Measurements from ENCODE around the gene DBNL.

Gene DBNL

GRCh38 chr7:44073664-44074348 lies 29.3 kb downstream of the DBNL start:
- no peaks in the 10 kb centered on the region for H3K36me3 ChIP-seq (ENCODE audit: low read length)
- H3K9ac ChIP-seq (ENCODE audit: low read length): no peak overlapping the region

GRCh38 chr7:44074349-44074695 lies 29.8 kb downstream of the DBNL start:
- Histone ChIP-seq H3K9me2 (replicated peaks; ENCODE audit: insufficient read depth, low read length) (no peaks in the 10 kb centered on the region), H3K9me3 (ENCODE audit: insufficient read depth, low read length) (no peaks in the 10 kb centered on the region), H3K27ac (ENCODE audit: low read depth, low read length) (no peak overlapping the region), H4K20me1 (ENCODE audit: low read depth, low read length) (peaks cover 4% of the 10 kb centered on the region; the same call in 1 of the 2 replicates), H3K79me2 (ENCODE audit: insufficient read depth, low read length) (no peaks in the 10 kb centered on the region), H3K9ac (ENCODE audit: low read length) (no peak overlapping the region), H3F3A (ENCODE audit: insufficient read depth) (0 out of 2 replicates have a peak, but pooled peaks cover 4% of the 10 kb centered on the region), H3K27me3 (ENCODE audit: low read length) (no peaks in the 10 kb centered on the region), H3K36me3 (ENCODE audit: low read length) (no peaks in the 10 kb centered on the region), H3K4me3 (ENCODE audit: insufficient read depth, low read length, poor library complexity, severe bottlenecking) (no peak overlapping the region), H2AFZ (ENCODE audit: low read depth, low read length, severe bottlenecking) (no peak overlapping the region), H3K4me2 (ENCODE audit: low read depth, low read length, poor library complexity, severe bottlenecking) (no peak overlapping the region)
- TF ChIP-seq EZH2phosphoT487 (conservative IDR thresholded peaks at IDR 0.05; ENCODE audit: low read length): no peak
- TF ChIP-seq CTCF (IDR thresholded peaks at IDR 0.05; ENCODE audit: insufficient read depth, low read length, poor library complexity, severe bottlenecking): no peak

More at GRCh38 chr7:44073664-44074348, 29.3 kb downstream of the DBNL start:
- Histone ChIP-seq H3K27me3 (ENCODE audit: low read length) (no peaks in the 10 kb centered on the region), H3K4me2 (ENCODE audit: low read depth, low read length, poor library complexity, severe bottlenecking) (no peak overlapping the region), H3K9me2 (replicated peaks; ENCODE audit: insufficient read depth, low read length) (no peaks in the 10 kb centered on the region), H3K27ac (ENCODE audit: low read depth, low read length) (no peak overlapping the region), H4K20me1 (ENCODE audit: low read depth, low read length) (peaks cover 4% of the 10 kb centered on the region; the same call in 1 of the 2 replicates), H3K79me2 (ENCODE audit: insufficient read depth, low read length) (no peaks in the 10 kb centered on the region), H2AFZ (ENCODE audit: low read depth, low read length, severe bottlenecking) (no peak overlapping the region), H3F3A (ENCODE audit: insufficient read depth) (peaks cover 7% of the 10 kb centered on the region; the same call in 1 of the 2 replicates), H3K9me3 (ENCODE audit: insufficient read depth, low read length) (no peaks in the 10 kb centered on the region), H3K4me3 (ENCODE audit: insufficient read depth, low read length, poor library complexity, severe bottlenecking) (no peak overlapping the region)
- TF ChIP-seq EZH2phosphoT487 (conservative IDR thresholded peaks at IDR 0.05; ENCODE audit: low read length) (no peak), CTCF (IDR thresholded peaks at IDR 0.05; ENCODE audit: insufficient read depth, low read length, poor library complexity, severe bottlenecking) (no peak)

GRCh38 chr7:44075296-44076075 lies 31.0 kb downstream of the DBNL start:
- no peaks in the 10 kb centered on the region for H3K9me2 ChIP-seq (replicated peaks; ENCODE audit: insufficient read depth, low read length)
- no peaks in the 10 kb centered on the region for H3K79me2 ChIP-seq (ENCODE audit: insufficient read depth, low read length)
- H3K4me2 ChIP-seq (ENCODE audit: low read depth, low read length, poor library complexity, severe bottlenecking): no peak overlapping the region
- no peaks in the 10 kb centered on the region for H3K36me3 ChIP-seq (ENCODE audit: low read length)
- no peaks in the 10 kb centered on the region for H3F3A ChIP-seq (ENCODE audit: insufficient read depth)
- no peaks in the 10 kb centered on the region for H4K20me1 ChIP-seq (ENCODE audit: low read depth, low read length)
- TF ChIP-seq EZH2phosphoT487 (conservative IDR thresholded peaks at IDR 0.05; ENCODE audit: low read length) (no peak), CTCF (IDR thresholded peaks at IDR 0.05; ENCODE audit: insufficient read depth, low read length, poor library complexity, severe bottlenecking) (no peak)
- H3K9ac ChIP-seq (ENCODE audit: low read length): no peak overlapping the region
- no peak overlapping the region for H3K4me3 ChIP-seq (ENCODE audit: insufficient read depth, low read length, poor library complexity, severe bottlenecking)
- no peaks in the 10 kb centered on the region for H3K9me3 ChIP-seq (ENCODE audit: insufficient read depth, low read length)
- no peak overlapping the region for H3K27ac ChIP-seq (ENCODE audit: low read depth, low read length)
- no peaks in the 10 kb centered on the region for H3K27me3 ChIP-seq (ENCODE audit: low read length)
- no peak overlapping the region for H2AFZ ChIP-seq (ENCODE audit: low read depth, low read length, severe bottlenecking)

Measured in SU-DHL-6 (cell line).